HepG2 (cell line): ENCODE results near the gene ADI1. TPM values are rescaled to one million over a fixed set of nuclear protein-coding genes. Genes with fewer than 3 reads are reported as not detected.

ENCODE experiments used
- ARHGAP35 ChIP-seq: sonication (generic); formaldehyde crosslinking; IDR thresholded peaks from 2 replicates; pipeline ENCODE4 v1.9.0; 2022; ENCODE audit warnings: mild to moderate bottlenecking, inconsistent platforms, moderate library complexity, missing genetic modification reagents, borderline replicate concordance
- ATF7 ChIP-seq, 2 experiments: fragments of 450-650 bp in 1 of 2; sonication (generic) in 1 of 2; formaldehyde crosslinking in 1 of 2; IDR thresholded peaks; 2 replicates each; pipeline versions ENCODE4 v1.4.0 to v1.6.1; 2016 to 2020; ENCODE audit warnings: antibody characterized with exemption in 1 of 2, mild to moderate bottlenecking in 1 of 2, missing genetic modification reagents in 1 of 2
- EZH2 ChIP-seq: conservative IDR thresholded peaks from 2 replicates; pipeline ENCODE4 v1.6.1; 2012; ENCODE audit warnings: mild to moderate bottlenecking, low read depth, low read length, moderate library complexity
- HHEX ChIP-seq: IDR thresholded peaks from 2 replicates; pipeline ENCODE4 v1.6.1; 2016; ENCODE audit warnings: control low read depth
- MAFG ChIP-seq: sonication (generic); formaldehyde crosslinking; IDR thresholded peaks from 2 replicates; pipeline ENCODE4 v1.5.1; 2020; ENCODE audit warnings: mild to moderate bottlenecking, missing genetic modification reagents
- MIER2 ChIP-seq: IDR thresholded peaks from 2 replicates; pipeline ENCODE4 v1.6.1; 2016; ENCODE audit warnings: missing biosample characterization, missing genetic modification reagents
- NFE2L1 ChIP-seq: sonication (generic); formaldehyde crosslinking; IDR thresholded peaks from 2 replicates; pipeline ENCODE4 v1.4.0; 2020; ENCODE audit warnings: missing genetic modification reagents, mild to moderate bottlenecking, borderline replicate concordance
- PAF1 ChIP-seq: IDR thresholded peaks from 2 replicates; pipeline ENCODE4 v1.6.1; 2016; ENCODE audit warnings: missing genetic modification reagents, missing compliant biosample characterization
- RXRB ChIP-seq: IDR thresholded peaks from 2 replicates; pipeline ENCODE4 v1.6.1; 2016; ENCODE audit warnings: borderline replicate concordance, missing genetic modification reagents, missing compliant biosample characterization
- SMAD9 ChIP-seq: sonication (generic); formaldehyde crosslinking; IDR thresholded peaks from 2 replicates; pipeline ENCODE4 v1.5.1; 2020; ENCODE audit warnings: mild to moderate bottlenecking, missing genetic modification reagents
- SUZ12 ChIP-seq: fragments of 150-350 bp; IDR thresholded peaks from 2 replicates; pipeline ENCODE4 v1.6.1; 2014; ENCODE audit warnings: low read depth, low read length
- ZFP36 ChIP-seq: fragments of 150-350 bp; IDR thresholded peaks from 2 replicates; pipeline ENCODE4 v1.6.1; 2018; ENCODE audit warnings: borderline replicate concordance, low read length, low read depth; ENCODE audit not compliant: partially characterized antibody
- ZFP37 ChIP-seq: sonication (generic); formaldehyde crosslinking; IDR thresholded peaks from 2 replicates; pipeline ENCODE4 v1.4.0; 2020; ENCODE audit warnings: missing genetic modification reagents, borderline replicate concordance
- ZNF256 ChIP-seq: sonication (generic); formaldehyde crosslinking; conservative IDR thresholded peaks from 2 replicates; pipeline ENCODE4 v1.4.0; 2020; ENCODE audit warnings: missing genetic modification reagents
- ZNF496 ChIP-seq: sonication (generic); formaldehyde crosslinking; IDR thresholded peaks from 2 replicates; pipeline ENCODE4 v1.8.1; 2023; ENCODE audit warnings: mild to moderate bottlenecking, moderate library complexity, missing genetic modification reagents; ENCODE audit not compliant: insufficient replicate concordance
- ZNF577 ChIP-seq: sonication (generic); formaldehyde crosslinking; IDR thresholded peaks from 2 replicates; pipeline ENCODE4 v1.4.0; 2020; ENCODE audit warnings: mild to moderate bottlenecking, low read depth, missing genetic modification reagents, borderline replicate concordance
- ZNF775 ChIP-seq: sonication (generic); formaldehyde crosslinking; IDR thresholded peaks from 2 replicates; pipeline ENCODE4 v1.4.0; 2020; ENCODE audit warnings: missing genetic modification reagents, mild to moderate bottlenecking, moderate library complexity, borderline replicate concordance
- ZSCAN29 ChIP-seq: sonication (generic); formaldehyde crosslinking; conservative IDR thresholded peaks from 2 replicates; pipeline ENCODE4 v1.4.0; 2020; ENCODE audit warnings: mild to moderate bottlenecking, missing genetic modification reagents
- polyA plus RNA-seq, 8 experiments: library from polyadenylated mRNA; depleted of rRNA in 3 of 8; stranded (reverse) in 7 of 8; unstranded in 1 of 8; fragments of >200 nt; fragmentation: Illumina TruSeq in 4 of 8; extraction: Trizol in 4 of 8; gene quantifications; 2 replicates each; pipeline versions ENCODE4 v1.2.1 to v1.2.3, GENCODE V29; 2011 to 2016; ENCODE audit warnings: low read depth in 4 of 8, missing spikeins in 1 of 8, mixed read lengths in 1 of 8; ENCODE audit not compliant: insufficient read depth in 1 of 8
- total RNA-seq, 5 experiments: library from RNA; depleted of rRNA; stranded (reverse); fragments of >200 nt; fragmentation: Illumina TruSeq; extraction: Trizol; gene quantifications; 2 replicates each; pipeline ENCODE4 v1.2.3, GENCODE V29; 2016; ENCODE audit warnings: low read depth in 1 of 5
- TF ChIP-seq, protein P1 (sequence below): sonication (generic); formaldehyde crosslinking; IDR thresholded peaks from 2 replicates; pipeline ENCODE4 v1.4.0; 2020; ENCODE audit warnings: missing genetic modification reagents, borderline replicate concordance
- TF ChIP-seq, protein P2 (sequence below), 2 experiments: sonication (generic) in 1 of 2; formaldehyde crosslinking in 1 of 2; IDR thresholded peaks; 2 replicates each; pipeline versions ENCODE4 v1.5.1 to v1.6.1; 2011 to 2020; ENCODE audit warnings: borderline replicate concordance in 1 of 2, low read depth in 1 of 2, low read length in 1 of 2, mild to moderate bottlenecking in 1 of 2, missing genetic modification reagents in 1 of 2, moderate library complexity in 1 of 2
- TF ChIP-seq, protein P3 (sequence below): sonication (generic); formaldehyde crosslinking; IDR thresholded peaks from 2 replicates; pipeline ENCODE4 v1.4.0; 2020; ENCODE audit warnings: missing genetic modification reagents, mild to moderate bottlenecking, borderline replicate concordance
- TF ChIP-seq, protein P4 (sequence below): sonication (generic); formaldehyde crosslinking; IDR thresholded peaks from 2 replicates; pipeline ENCODE4 v1.5.0; 2020; ENCODE audit warnings: missing genetic modification reagents, mild to moderate bottlenecking, borderline replicate concordance

ADI1 gene
- total and polyA plus RNA-seq, 2 of the 13 experiments (the other 11 are each of a cell fraction or from before 2014, with no cell fraction given): 28.7 to 123 TPM

DNA sequence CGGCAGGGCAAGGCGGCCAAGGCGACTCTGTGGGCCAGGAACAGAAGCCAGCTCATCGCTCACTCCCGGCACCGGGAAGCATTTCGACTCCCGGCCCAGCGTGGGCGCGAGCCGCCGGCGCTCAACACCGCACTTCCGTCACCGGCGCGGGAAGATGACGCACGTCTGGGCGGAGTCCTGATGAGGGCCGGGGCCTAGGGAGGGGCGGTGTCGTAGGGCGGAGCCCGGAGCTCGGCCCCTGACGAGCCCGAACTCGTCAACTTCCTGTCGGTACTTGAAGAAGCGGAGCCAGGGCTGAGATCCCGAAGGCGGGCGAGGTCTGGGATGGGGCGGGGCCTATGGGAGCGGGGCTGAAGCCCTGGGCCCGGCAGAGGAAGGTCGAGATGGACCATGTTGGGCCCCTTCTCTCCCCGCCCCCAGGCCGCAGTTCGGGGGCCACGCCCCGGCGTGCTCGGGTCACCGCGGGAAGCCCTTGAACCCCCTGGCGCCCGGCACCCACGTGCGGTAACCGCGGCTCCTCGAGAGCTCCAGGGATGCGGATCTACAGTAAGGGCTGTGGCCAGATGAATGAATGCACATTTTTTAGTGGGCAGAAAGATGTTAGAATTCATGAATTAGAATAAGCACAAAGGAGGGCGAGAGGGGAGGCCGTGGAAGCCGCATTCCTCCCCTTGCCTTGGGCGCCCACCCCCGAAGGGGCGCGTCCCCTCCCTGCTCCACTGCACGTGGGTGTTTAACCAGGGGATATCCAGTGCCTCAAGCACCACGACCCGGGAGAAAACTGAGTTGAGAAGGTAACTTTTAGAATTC, 39.1 kb upstream of the ADI1 start, which contains the start of gene RNASEH1 (continued):
- TF ChIP-seq MAFG (peak; percentile 47; the same call in 1 of the 2 replicates), MIER2 (0 out of 2 replicates have a peak, but pooled peaks have one; percentile 32), SMAD9 (CRISPR knock-in tag) (peak; percentile 34; the same call in 1 of the 2 replicates), ZNF256 (CRISPR knock-in tag) (peak; percentile 80), ZFP36 (no peak), HHEX (CRISPR knock-in tag) (no peak; the same call in 1 of the 2 replicates), SUZ12 (no peak), RXRB (CRISPR knock-in tag) (peak; percentile 90), EZH2 (no peak), PAF1 (no peak), NFE2L1 (CRISPR knock-in tag) (peak; percentile 60; the same call in 1 of the 2 replicates), ZSCAN29 (CRISPR knock-in tag) (peak; percentile 82), ZNF775 (CRISPR knock-in tag) (peak; percentile 93; the same call in 1 of the 2 replicates), ZNF577 (peak; percentile 96; the same call in 1 of the 2 replicates), ZNF496 (CRISPR knock-in tag) (no peak), ARHGAP35 (CRISPR knock-in tag) (peak; percentile 96), ATF7 (IDR thresholded peaks at IDR 0.05) (no peak), ATF7 (CRISPR knock-in tag; IDR thresholded peaks at IDR 0.05) (peak; percentile 82), ZFP37 (0 out of 2 replicates have a peak, but pooled peaks have one; percentile 23)
- TF ChIP-seq, protein P1, sequence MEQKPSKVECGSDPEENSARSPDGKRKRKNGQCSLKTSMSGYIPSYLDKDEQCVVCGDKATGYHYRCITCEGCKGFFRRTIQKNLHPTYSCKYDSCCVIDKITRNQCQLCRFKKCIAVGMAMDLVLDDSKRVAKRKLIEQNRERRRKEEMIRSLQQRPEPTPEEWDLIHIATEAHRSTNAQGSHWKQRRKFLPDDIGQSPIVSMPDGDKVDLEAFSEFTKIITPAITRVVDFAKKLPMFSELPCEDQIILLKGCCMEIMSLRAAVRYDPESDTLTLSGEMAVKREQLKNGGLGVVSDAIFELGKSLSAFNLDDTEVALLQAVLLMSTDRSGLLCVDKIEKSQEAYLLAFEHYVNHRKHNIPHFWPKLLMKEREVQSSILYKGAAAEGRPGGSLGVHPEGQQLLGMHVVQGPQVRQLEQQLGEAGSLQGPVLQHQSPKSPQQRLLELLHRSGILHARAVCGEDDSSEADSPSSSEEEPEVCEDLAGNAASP (CRISPR knock-in tag): peak; percentile 87
- TF ChIP-seq, protein P2, sequence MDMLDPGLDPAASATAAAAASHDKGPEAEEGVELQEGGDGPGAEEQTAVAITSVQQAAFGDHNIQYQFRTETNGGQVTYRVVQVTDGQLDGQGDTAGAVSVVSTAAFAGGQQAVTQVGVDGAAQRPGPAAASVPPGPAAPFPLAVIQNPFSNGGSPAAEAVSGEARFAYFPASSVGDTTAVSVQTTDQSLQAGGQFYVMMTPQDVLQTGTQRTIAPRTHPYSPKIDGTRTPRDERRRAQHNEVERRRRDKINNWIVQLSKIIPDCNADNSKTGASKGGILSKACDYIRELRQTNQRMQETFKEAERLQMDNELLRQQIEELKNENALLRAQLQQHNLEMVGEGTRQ (IDR thresholded peaks at IDR 0.05; ENCODE audit: low read depth, low read length): no peak
- TF ChIP-seq, protein P2 (CRISPR knock-in tag; IDR thresholded peaks at IDR 0.05; ENCODE audit: borderline replicate concordance): peak; percentile 77
- TF ChIP-seq, protein P3, sequence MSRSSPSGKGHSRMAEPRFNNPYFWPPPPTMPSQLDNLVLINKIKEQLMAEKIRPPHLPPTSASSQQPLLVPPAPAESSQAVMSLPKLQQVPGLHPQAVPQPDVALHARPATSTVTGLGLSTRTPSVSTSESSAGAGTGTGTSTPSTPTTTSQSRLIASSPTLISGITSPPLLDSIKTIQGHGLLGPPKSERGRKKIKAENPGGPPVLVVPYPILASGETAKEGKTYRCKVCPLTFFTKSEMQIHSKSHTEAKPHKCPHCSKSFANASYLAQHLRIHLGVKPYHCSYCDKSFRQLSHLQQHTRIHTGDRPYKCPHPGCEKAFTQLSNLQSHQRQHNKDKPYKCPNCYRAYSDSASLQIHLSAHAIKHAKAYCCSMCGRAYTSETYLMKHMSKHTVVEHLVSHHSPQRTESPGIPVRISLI (CRISPR knock-in tag): peak; percentile 55
- TF ChIP-seq, protein P4, sequence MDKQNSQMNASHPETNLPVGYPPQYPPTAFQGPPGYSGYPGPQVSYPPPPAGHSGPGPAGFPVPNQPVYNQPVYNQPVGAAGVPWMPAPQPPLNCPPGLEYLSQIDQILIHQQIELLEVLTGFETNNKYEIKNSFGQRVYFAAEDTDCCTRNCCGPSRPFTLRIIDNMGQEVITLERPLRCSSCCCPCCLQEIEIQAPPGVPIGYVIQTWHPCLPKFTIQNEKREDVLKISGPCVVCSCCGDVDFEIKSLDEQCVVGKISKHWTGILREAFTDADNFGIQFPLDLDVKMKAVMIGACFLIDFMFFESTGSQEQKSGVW (CRISPR knock-in tag): no peak
